Testis (tissue), 2 donors: ENCODE data around the gene IGSF21.

ENCODE experiments used
- CTCF ChIP-seq, 3 experiments: fragments of 450-650 bp in 2 of 3; fragments of 200-600 bp in 1 of 3; sonication (generic) in 1 of 3; IDR thresholded peaks; one replicate each; pipeline ENCODE4 v1.5.1; 2016 to 2019; ENCODE audit warnings: antibody characterized with exemption in 3 of 3, mild to moderate bottlenecking in 2 of 3, moderate library complexity in 1 of 3
- POLR2A ChIP-seq: fragments of 450-650 bp; IDR thresholded peaks from one replicate; pipeline ENCODE4 v1.6.1; 2017; ENCODE audit warnings: antibody characterized with exemption, mild to moderate bottlenecking, moderate library complexity

GRCh38 chr1:18384471-18384870 lies 276.9 kb downstream of the IGSF21 start:
- TF ChIP-seq CTCF (IDR thresholded peaks at IDR 0.05) (no peak), POLR2A (no peak)
